ENCODE data around the gene CSMD2.
"Not testable (repeated sequence)": the region's sequence is repeated elsewhere in the genome, so short reads cannot be mapped to it uniquely, and the experiment has no call there.

The CSMD2 gene

GRCh38 chr1:34052565-34052964 is 112.5 kb downstream of the CSMD2 start:
- DNase-seq (no peak), ATAC-seq (no peak)

GRCh38 chr1:34050709-34051485 is 114.1 kb downstream of the CSMD2 start:
- ATAC-seq: no peak
- no peak for DNase-seq

DNA sequence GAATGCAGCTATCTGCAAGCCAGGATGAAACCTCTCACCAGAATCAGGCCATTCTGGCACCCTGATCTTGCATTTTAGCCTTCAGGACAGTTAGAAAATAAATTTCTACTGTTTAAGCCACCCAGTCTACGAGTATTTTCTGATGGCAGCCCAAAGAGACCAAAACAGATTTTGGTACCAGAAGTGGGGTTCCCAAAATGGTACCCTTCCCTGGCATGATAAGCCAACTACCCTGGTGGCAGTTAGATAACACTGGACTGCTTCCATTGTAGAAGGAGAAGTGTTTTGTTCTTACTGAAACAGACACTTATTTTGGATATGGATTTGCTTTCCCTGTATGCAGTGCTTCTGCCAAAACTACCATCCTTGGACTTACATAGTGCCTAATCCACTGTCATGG is 115.0 kb downstream of the CSMD2 start:
- ATAC-seq (no peak), DNase-seq (no peak)

DNA sequence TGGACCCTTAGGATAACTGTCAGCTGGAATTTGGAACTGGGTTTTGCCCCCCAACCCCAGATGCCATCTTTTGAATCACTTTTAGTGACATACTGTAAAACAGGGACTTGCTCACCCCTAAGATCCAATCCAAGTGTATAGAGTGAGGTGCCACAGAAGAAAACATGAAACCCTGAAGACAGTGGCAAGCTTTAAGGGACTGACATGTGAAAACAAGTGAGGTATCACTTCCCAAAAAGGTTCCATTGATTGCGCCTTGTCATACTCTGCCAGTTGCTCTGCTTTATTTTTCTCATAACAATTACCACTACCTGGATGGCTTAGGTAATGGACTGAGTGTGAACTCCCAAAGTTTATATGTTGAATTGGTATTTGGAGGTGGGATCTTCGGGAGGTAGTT is 115.6 kb downstream of the CSMD2 start:
- DNase-seq (no peak), ATAC-seq (no peak)

DNA sequence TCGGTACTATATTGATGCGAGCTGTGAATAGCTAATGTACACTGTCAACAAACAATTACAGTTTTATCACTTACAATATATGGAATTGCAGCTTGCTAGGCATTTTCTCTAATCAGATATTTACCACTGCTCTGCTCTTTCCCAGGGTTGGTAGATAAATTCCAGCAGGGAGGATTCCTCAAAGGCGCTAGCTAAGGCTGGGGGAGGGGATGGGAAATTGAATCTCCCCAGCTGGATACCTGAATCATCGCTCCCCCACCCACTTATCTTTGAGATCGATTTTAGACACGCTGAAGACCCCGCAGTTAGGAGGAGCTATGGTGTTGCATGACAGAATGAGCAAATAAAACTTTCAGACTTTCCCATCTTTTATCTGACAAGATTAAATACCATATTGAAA is 127.2 kb downstream of the CSMD2 start:
- DNase-seq: no peak
- no peak for ATAC-seq

DNA sequence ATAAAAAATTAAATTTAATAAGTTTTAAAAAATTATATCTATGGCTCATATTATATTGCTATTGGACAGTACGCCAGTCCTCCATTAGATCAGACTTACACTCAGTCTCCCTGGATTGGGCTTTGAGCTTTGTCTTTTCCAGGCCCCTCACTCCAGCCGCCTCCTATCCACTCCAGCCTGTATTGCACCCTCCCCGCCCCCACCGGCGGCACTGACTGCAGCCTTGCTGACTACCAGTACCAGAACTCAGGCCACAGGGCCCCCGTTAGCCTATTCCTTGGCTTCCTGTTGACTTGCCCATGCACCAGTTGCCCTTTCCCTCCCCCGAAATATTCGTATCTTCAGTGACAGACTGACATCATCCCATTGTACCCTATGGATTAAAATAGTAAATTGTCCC is 127.9 kb downstream of the CSMD2 start:
- no peak for ATAC-seq
- DNase-seq: no peak

DNA sequence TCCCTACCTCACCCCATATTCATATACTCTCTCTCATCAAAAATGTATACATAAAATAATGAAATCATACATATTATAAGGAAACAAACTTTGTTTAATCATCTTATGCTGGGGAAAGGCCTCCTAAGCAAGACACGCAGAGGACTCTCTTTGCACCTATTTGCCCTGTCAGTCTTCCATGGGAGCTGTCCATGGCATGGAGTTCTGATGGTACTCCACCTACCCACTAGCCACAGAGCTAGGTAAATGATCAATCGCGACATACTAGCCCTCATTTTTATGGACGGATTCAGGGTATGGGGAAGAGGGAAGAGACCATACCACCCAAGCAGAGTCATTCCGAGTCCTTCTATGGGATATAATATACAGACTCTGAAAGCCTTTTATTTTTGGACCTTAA is 131.0 kb downstream of the CSMD2 start:
- DNase-seq (no peak), ATAC-seq (no peak)

GRCh38 chr1:34029954-34030353 is 135.1 kb downstream of the CSMD2 start:
- DNase-seq (no peak), ATAC-seq (no peak)

DNA sequence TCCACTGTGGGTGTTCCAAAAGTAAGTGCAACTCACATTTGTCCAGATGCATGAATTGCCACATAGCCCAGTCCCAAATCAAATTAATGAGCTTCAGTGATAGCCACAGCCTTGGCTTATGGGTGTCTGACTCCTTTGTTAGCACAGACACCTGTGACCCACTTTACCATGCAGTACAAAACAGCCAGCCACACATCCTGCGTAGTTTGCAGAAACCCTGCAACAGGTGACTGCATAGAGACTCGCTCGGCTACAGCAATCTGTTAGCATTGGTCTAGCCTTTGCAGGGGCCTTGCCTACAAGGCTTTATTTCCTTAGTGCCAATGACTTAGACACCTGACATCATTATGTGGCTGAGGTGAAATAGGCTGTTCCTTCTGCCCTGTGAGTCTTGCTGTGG is 135.5 kb downstream of the CSMD2 start:
- DNase-seq (no peak), ATAC-seq (no peak)

- no peak for ATAC-seq
- DNase-seq: no peak
Measured at GRCh38 chr1:34028381-34029055, 136.5 kb downstream of the CSMD2 start.

DNA sequence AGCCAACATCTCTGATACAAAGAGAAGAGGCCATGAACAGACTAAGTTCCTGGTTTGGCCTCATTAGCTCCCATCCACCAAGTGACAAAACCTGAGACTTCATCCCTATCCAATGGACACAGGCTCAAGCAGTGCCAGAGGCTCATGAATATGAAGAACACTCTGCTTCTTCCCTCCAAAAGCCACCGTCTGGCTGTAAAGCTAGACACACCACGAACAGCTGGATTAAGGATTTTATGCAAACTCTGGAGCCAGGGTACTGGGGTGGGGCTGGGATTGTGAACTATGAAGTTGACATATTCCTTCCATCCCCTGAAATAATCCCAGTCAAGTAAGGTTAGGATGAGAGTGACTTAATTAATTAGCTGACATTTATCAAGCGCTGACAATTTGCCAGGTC is 139.4 kb downstream of the CSMD2 start:
- no peak for ATAC-seq
- DNase-seq: no peak

- ATAC-seq: no peak
- DNase-seq: no peak
Measured at GRCh38 chr1:34024485-34024884, 140.5 kb downstream of the CSMD2 start.

GRCh38 chr1:34019741-34020552 is 145.1 kb downstream of the CSMD2 start:
- ATAC-seq (no peak), DNase-seq (no peak)

- no peak for ATAC-seq
- DNase-seq: no peak
Measured at GRCh38 chr1:34018285-34018684, 146.7 kb downstream of the CSMD2 start.

GRCh38 chr1:34016281-34016680 is 148.7 kb downstream of the CSMD2 start:
- DNase-seq, ATAC-seq: not testable (repeated sequence)

DNA sequence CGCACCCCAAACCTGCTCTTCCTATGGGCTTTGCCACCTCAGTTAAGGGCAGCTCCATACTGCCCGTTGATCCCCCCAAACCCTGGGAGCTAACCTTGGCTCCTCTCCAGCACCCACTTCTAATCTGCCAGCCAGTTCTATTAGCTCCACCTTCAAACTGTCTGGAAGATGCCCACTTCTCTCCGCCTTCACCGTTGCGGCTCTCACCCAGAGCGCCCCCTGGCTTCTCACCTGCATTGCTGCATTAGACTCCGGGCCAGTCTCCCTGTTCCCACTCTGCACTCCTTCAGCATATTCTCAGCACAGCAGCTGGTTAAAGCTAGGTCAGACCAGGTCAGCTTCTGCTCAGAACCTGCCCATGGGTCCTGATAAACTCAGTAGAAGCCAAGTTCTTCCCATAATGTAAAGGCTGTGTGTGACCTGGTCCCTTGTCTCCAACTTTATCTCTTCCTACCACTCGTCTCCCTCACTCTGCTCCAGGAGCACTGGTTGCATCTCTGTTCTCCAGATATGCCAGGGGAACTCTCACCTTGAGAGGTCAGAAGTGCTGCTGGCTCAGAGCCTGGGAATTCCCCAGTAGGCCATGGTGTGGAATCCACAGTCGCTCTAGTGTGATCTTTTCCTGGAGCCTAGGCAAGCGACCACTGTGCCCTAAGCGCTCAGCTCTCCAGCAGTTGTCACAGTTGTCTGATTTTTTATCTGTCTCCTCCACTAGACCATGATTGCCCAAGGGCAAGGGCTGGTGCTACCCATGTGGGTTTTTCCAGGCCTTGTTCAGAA is 150.9 kb downstream of the CSMD2 start:
- ATAC-seq: no peak
- DNase-seq: peak; percentile 22

DNA sequence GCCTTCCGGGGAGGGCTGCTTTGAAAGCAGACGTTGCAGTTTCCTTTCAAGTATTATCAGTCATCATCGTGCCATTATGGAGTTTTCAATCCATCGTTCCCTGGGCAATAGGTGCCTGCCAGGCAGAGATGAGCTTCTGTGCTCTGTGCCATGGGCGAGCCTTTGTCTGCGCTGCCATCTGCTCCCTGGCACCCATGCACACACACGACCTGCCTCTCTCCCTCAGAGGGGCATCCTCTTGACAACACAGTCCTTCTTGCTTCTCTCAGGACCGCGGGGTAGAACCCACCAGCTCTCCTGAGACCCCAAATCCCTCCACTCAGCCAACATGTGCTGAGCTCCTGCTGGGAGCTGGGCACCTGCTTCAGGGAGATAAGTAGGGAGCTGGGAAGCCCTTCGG is 151.9 kb downstream of the CSMD2 start:
- no peak for DNase-seq
- no peak for ATAC-seq

- DNase-seq (no peak), ATAC-seq (no peak)
Measured at GRCh38 chr1:34009340-34009985, 155.6 kb downstream of the CSMD2 start.

DNA sequence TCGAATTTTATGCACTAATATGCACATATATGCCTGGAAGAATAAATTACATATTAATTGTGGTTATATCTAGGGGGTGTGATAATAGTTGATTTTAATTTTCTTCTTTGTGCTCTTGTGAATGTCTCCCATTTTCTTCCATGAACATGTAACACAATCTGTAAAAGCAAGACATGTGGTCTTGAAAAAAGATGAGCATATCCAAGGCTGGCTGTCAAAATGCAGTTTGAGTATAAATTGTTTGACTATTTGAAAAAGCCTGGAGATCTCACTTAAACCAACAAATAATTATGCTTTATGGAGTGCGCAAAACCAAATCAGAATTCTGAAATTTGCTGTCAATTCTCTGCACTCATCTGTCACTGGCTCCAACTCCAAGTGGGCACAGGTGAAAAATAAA is 157.3 kb downstream of the CSMD2 start:
- no peak for ATAC-seq

GRCh38 chr1:34005309-34005708 is 159.7 kb downstream of the CSMD2 start:
- no peak for ATAC-seq
- DNase-seq: no peak

More for the DNA sequence above, 157.3 kb downstream of the CSMD2 start:
- no peak for DNase-seq

GRCh38 chr1:34002810-34003209 is 162.2 kb downstream of the CSMD2 start:
- ATAC-seq: no peak
- no peak for DNase-seq
